ENCODE results near the gene GALNT7. TPM values are rescaled to one million over a fixed set of nuclear protein-coding genes. Genes with fewer than 3 reads are reported as not detected.
A peak's percentile ranks its signal among the peaks of the same experiment; 100 is the strongest.
"Not testable (repeated sequence)": the region's sequence is repeated elsewhere in the genome, so short reads cannot be mapped to it uniquely, and the experiment has no call there.

The GALNT7 gene
- 22.1 and 23.7 TPM in 2 replicates for total RNA-seq (2014; rRNA removed; shearing (Covaris generic))
- 18.8 and 27.0 TPM in 2 replicates for polyA plus RNA-seq (2015; cell fraction: cytosol; rRNA removed)
- polyA plus RNA-seq (2015; cell fraction: nucleus; rRNA removed) = 46.4 and 54.0 TPM in 2 replicates

GRCh38 chr4:173168396-173169177, at the start of gene GALNT7:
Gene GALNT7, plus strand, starts transcription at chr4:173168811. Its CDS starts 25 bp downstream, at chr4:173168836.
- DNase-seq (ENCODE audit: low read depth, low spot score) = peak; percentile 81
- in situ Hi-C loops (cut with HindIII; ENCODE audit: low pct_unique_long_range_greater_than_20kb, low sequenced_read_pairs) = no loop called here

- in situ Hi-C loops (cut with HindIII; ENCODE audit: low pct_unique_long_range_greater_than_20kb, low sequenced_read_pairs); DNase-seq (ENCODE audit: low read depth, low spot score): not testable (repeated sequence)
These were observed 49.8 kb upstream of the GALNT7 start for GRCh38 chr4:173118819-173119218.

GRCh38 chr4:173119818-173120217, 48.8 kb upstream of the GALNT7 start:
- DNase-seq (ENCODE audit: low read depth, low spot score) = no peak

GRCh38 chr4:173121076-173121561, 47.5 kb upstream of the GALNT7 start:
- in situ Hi-C loops (cut with HindIII; ENCODE audit: low pct_unique_long_range_greater_than_20kb, low sequenced_read_pairs) = no loop called here
- DNase-seq (ENCODE audit: low read depth, low spot score) = no peak

More at GRCh38 chr4:173119818-173120217, 48.8 kb upstream of the GALNT7 start:
- in situ Hi-C loops (cut with HindIII; ENCODE audit: low pct_unique_long_range_greater_than_20kb, low sequenced_read_pairs) = no loop called here

GRCh38 chr4:173124209-173124865, 44.3 kb upstream of the GALNT7 start:
- DNase-seq (ENCODE audit: low read depth, low spot score) = no peak
- in situ Hi-C loops (cut with HindIII; ENCODE audit: low pct_unique_long_range_greater_than_20kb, low sequenced_read_pairs) = no loop called here

- in situ Hi-C loops (cut with HindIII; ENCODE audit: low pct_unique_long_range_greater_than_20kb, low sequenced_read_pairs) = no loop called here
- DNase-seq (ENCODE audit: low read depth, low spot score) = no peak
These were observed 43.3 kb upstream of the GALNT7 start for GRCh38 chr4:173125216-173125812.

- in situ Hi-C loops (cut with HindIII; ENCODE audit: low pct_unique_long_range_greater_than_20kb, low sequenced_read_pairs) = no loop called here
- DNase-seq (ENCODE audit: low read depth, low spot score) = no peak
These were observed 40.3 kb upstream of the GALNT7 start for GRCh38 chr4:173128199-173128890.

- no peak for DNase-seq (ENCODE audit: low read depth, low spot score)
- in situ Hi-C loops (cut with HindIII; ENCODE audit: low pct_unique_long_range_greater_than_20kb, low sequenced_read_pairs) = no loop called here
These were observed 37.9 kb upstream of the GALNT7 start for GRCh38 chr4:173130687-173131086.

- DNase-seq (ENCODE audit: low read depth, low spot score) = no peak
- in situ Hi-C loops (cut with HindIII; ENCODE audit: low pct_unique_long_range_greater_than_20kb, low sequenced_read_pairs) = no loop called here
These were observed 34.2 kb upstream of the GALNT7 start for GRCh38 chr4:173134426-173134825.

GRCh38 chr4:173135241-173135847, 33.3 kb upstream of the GALNT7 start:
- no peak for DNase-seq (ENCODE audit: low read depth, low spot score)
- in situ Hi-C loops (cut with HindIII; ENCODE audit: low pct_unique_long_range_greater_than_20kb, low sequenced_read_pairs) = no loop called here

- in situ Hi-C loops (cut with HindIII; ENCODE audit: low pct_unique_long_range_greater_than_20kb, low sequenced_read_pairs) = no loop called here
- DNase-seq (ENCODE audit: low read depth, low spot score) = no peak
These were observed 30.0 kb upstream of the GALNT7 start for GRCh38 chr4:173138624-173139023.

GRCh38 chr4:173139561-173139960, 29.1 kb upstream of the GALNT7 start:
- DNase-seq (ENCODE audit: low read depth, low spot score) = peak; percentile 44
- in situ Hi-C loops (cut with HindIII; ENCODE audit: low pct_unique_long_range_greater_than_20kb, low sequenced_read_pairs) = no loop called here

GRCh38 chr4:173145131-173145530, 23.5 kb upstream of the GALNT7 start:
- in situ Hi-C loops (cut with HindIII; ENCODE audit: low pct_unique_long_range_greater_than_20kb, low sequenced_read_pairs) = no loop called here
- DNase-seq (ENCODE audit: low read depth, low spot score) = no peak

GRCh38 chr4:173146456-173146855, 22.2 kb upstream of the GALNT7 start:
- in situ Hi-C loops (cut with HindIII; ENCODE audit: low pct_unique_long_range_greater_than_20kb, low sequenced_read_pairs) = no loop called here
- no peak for DNase-seq (ENCODE audit: low read depth, low spot score)

- no peak for DNase-seq (ENCODE audit: low read depth, low spot score)
- in situ Hi-C loops (cut with HindIII; ENCODE audit: low pct_unique_long_range_greater_than_20kb, low sequenced_read_pairs) = no loop called here
These were observed 17.1 kb upstream of the GALNT7 start for GRCh38 chr4:173151496-173151895.

- in situ Hi-C loops (cut with HindIII; ENCODE audit: low pct_unique_long_range_greater_than_20kb, low sequenced_read_pairs) = no loop called here
- no peak for DNase-seq (ENCODE audit: low read depth, low spot score)
These were observed 16.5 kb upstream of the GALNT7 start for GRCh38 chr4:173152104-173152503.

- no peak for DNase-seq (ENCODE audit: low read depth, low spot score)
- in situ Hi-C loops (cut with HindIII; ENCODE audit: low pct_unique_long_range_greater_than_20kb, low sequenced_read_pairs) = no loop called here
These were observed 15.2 kb upstream of the GALNT7 start for GRCh38 chr4:173153445-173153844.
